ENCODE measurements around the gene SPEM3. TPM values are rescaled to one million over a fixed set of nuclear protein-coding genes. Genes with fewer than 3 reads are reported as not detected.

Gene SPEM3
- polyA plus RNA-seq, 3 donors, result not detected

DNA sequence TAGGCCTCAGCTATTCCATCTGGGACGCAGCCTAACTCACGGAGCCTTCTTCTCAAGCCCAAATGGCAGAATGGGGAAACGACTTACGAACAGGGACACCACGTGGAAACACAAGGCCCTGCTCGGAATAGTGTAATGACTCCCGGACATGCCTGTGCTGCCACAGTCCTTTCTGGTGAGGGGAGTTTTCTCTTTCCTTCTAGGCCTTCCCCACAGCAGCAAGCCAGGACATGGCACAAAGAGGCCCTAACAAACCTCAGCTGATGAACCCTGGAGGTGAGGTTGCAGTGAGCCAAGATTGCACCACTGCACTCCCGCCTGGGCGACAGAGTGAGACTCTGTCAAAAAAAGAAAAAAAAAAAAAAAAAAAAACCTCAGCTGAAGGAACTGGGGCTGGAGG is 35.4 kb downstream of the SPEM3 start:
- Histone ChIP-seq H2AFZ (ENCODE audit: insufficient read depth, low read depth, low read length, poor library complexity, severe bottlenecking) (no peak overlapping the region), H3K79me2 (ENCODE audit: insufficient read depth, low read length) (peaks cover 9% of the 10 kb centered on the region), H3K9ac (ENCODE audit: insufficient read depth, low read length, poor library complexity, severe bottlenecking) (no peak overlapping the region), H3K9me3 (replicated peaks in 1 of 2; ENCODE audit: control insufficient read depth in 1 of 2, insufficient read depth in 1 of 2, low read length in 2 of 2) (no peaks in the 10 kb centered on the region), H3K36me3 (replicated peaks in 1 of 2; ENCODE audit: control insufficient read depth in 1 of 2, insufficient read depth in 2 of 2, low read length in 2 of 2) (peaks cover 22 to 33% of the 10 kb centered on the region in 2 donors), H3K4me3 (replicated peaks in 1 of 3; ENCODE audit: low read depth in 2 of 3, low read length in 3 of 3) (no peak overlapping the region), H4K20me1 (ENCODE audit: insufficient read depth, low read length) (no peaks in the 10 kb centered on the region), H3K27me3 (ENCODE audit: control insufficient read depth in 2 of 2, insufficient read depth in 2 of 2, low read length in 2 of 2) (no peaks in the 10 kb centered on the region), H3K27ac (ENCODE audit: low read depth in 1 of 2, low read length in 2 of 2) (no peak overlapping the region), H3K4me1 (ENCODE audit: control insufficient read depth in 1 of 2, insufficient read depth in 2 of 2, low read length in 2 of 2) (peaks cover 21 to 24% of the 10 kb centered on the region in 2 donors), H3K4me2 (replicated peaks; ENCODE audit: extremely low read depth, low read length, poor library complexity, severe bottlenecking) (no peak overlapping the region)
- H3K27ac Mint-ChIP-seq, result peak overlapping the region in 1 of 7 donors; percentile 18
- intact Hi-C loops (cut with micrococcal nuclease), result no loop called here
- peaks cover 19% of the 10 kb centered on the region for H3K4me1 Mint-ChIP-seq
- peaks cover 20 to 38% of the 10 kb centered on the region in 2 donors for H3K36me3 Mint-ChIP-seq
- no peak overlapping the region for H3K4me3 Mint-ChIP-seq
- 100% methylated on average over 4 of the region's 9 CpGs for WGBS (ENCODE audit: insufficient coverage)
- no peak for DNase-seq
- no peak for TF ChIP-seq CTCF (IDR thresholded peaks at IDR 0.05)
- no peaks in the 10 kb centered on the region for H3K27me3 Mint-ChIP-seq (ENCODE audit: low read depth in 3 of 3)
- no peaks in the 10 kb centered on the region for H3K9me3 Mint-ChIP-seq

GRCh38 chr17:7465597-7466275 is 37.1 kb downstream of the SPEM3 start:
- 93% methylated on average over 28 of the region's 33 CpGs for WGBS (ENCODE audit: insufficient coverage)
- Histone ChIP-seq H3K79me2 (ENCODE audit: insufficient read depth, low read length) (peaks cover 19% of the 10 kb centered on the region), H3K9me3 (replicated peaks in 1 of 2; ENCODE audit: control insufficient read depth in 1 of 2, insufficient read depth in 1 of 2, low read length in 2 of 2) (no peaks in the 10 kb centered on the region), H3K9ac (ENCODE audit: insufficient read depth, low read length, poor library complexity, severe bottlenecking) (peak overlapping the region; percentile 45), H3K27ac (ENCODE audit: low read depth in 1 of 2, low read length in 2 of 2) (peak overlapping the region; percentile 80 to 85), H3K4me2 (replicated peaks; ENCODE audit: extremely low read depth, low read length, poor library complexity, severe bottlenecking) (peak overlapping the region; percentile 63), H3K4me1 (ENCODE audit: control insufficient read depth in 1 of 2, insufficient read depth in 2 of 2, low read length in 2 of 2) (peaks cover 21 to 24% of the 10 kb centered on the region in 2 donors), H3K4me3 (replicated peaks in 1 of 3; ENCODE audit: low read depth in 2 of 3, low read length in 3 of 3) (peak overlapping the region in 1 of 3 experiments; percentile 46), H3K27me3 (ENCODE audit: control insufficient read depth in 2 of 2, insufficient read depth in 2 of 2, low read length in 2 of 2) (no peaks in the 10 kb centered on the region), H2AFZ (ENCODE audit: insufficient read depth, low read depth, low read length, poor library complexity, severe bottlenecking) (no peak overlapping the region), H3K36me3 (replicated peaks in 1 of 2; ENCODE audit: control insufficient read depth in 1 of 2, insufficient read depth in 2 of 2, low read length in 2 of 2) (peaks cover 22 to 33% of the 10 kb centered on the region in 2 donors), H4K20me1 (ENCODE audit: insufficient read depth, low read length) (no peaks in the 10 kb centered on the region)
- DNase-seq, result no peak
- Mint-ChIP-seq H3K27me3 (ENCODE audit: low read depth in 3 of 3) (no peaks in the 10 kb centered on the region), H3K4me1 (peaks cover 21% of the 10 kb centered on the region), H3K27ac (peak overlapping the region in 4 of 7 donors; percentile 88 to 97 (median 94)), H3K9me3 (no peaks in the 10 kb centered on the region), H3K36me3 (peaks cover 20 to 38% of the 10 kb centered on the region in 2 donors), H3K4me3 (no peak overlapping the region)
- intact Hi-C loops (cut with micrococcal nuclease), result loop anchor here in 1 of 2 donors (1.0 kb wide), 1 partner anchor 10 kb away; no protein-coding TSS in a partner anchor
- TF ChIP-seq CTCF (IDR thresholded peaks at IDR 0.05), result no peak
